Neuron (in vitro differentiated cells): Measurements from ENCODE around the gene PARP9.

ENCODE experiments used
- H2AFZ ChIP-seq: one replicate; pipeline ENCODE4 v1.6.1; 2013; ENCODE audit warnings: low read depth, mild to moderate bottlenecking, inconsistent platforms, low read length, moderate library complexity
- H3K27me3 ChIP-seq: one replicate; pipeline ENCODE4 v1.6.1; 2013; ENCODE audit warnings: low read length; ENCODE audit not compliant: insufficient read depth
- H3K36me3 ChIP-seq: one replicate; pipeline ENCODE4 v1.6.1; 2013; ENCODE audit warnings: low read length; ENCODE audit not compliant: insufficient read depth
- H3K4me1 ChIP-seq: one replicate; pipeline ENCODE4 v1.6.1; 2013; ENCODE audit warnings: low read length; ENCODE audit not compliant: insufficient read depth
- H3K4me3 ChIP-seq: 2 replicates; pipeline ENCODE4 v1.5.1; 2013; ENCODE audit warnings: mild to moderate bottlenecking, low read length, moderate library complexity
- H3K9me3 ChIP-seq: one replicate; pipeline ENCODE4 v1.6.1; 2013; ENCODE audit warnings: low read length

Gene PARP9

GRCh38 chr3:122562923-122563716 lies 980 bp downstream of the PARP9 start:
- no peaks in the 10 kb centered on the region for H3K9me3 ChIP-seq
- peak overlapping the region; percentile 68 for H3K4me3 ChIP-seq
- no peaks in the 10 kb centered on the region for H3K27me3 ChIP-seq
- peaks cover 9% of the 10 kb centered on the region for H3K4me1 ChIP-seq
- peaks cover 8% of the 10 kb centered on the region for H3K36me3 ChIP-seq
- H2AFZ ChIP-seq, result peak overlapping the region; percentile 89

GRCh38 chr3:122560680-122561079 lies 3.4 kb downstream of the PARP9 start:
- Histone ChIP-seq H3K9me3 (no peaks in the 10 kb centered on the region), H3K36me3 (peaks cover 20% of the 10 kb centered on the region), H3K4me3 (no peak overlapping the region), H3K27me3 (no peaks in the 10 kb centered on the region), H2AFZ (no peak overlapping the region), H3K4me1 (peaks cover 9% of the 10 kb centered on the region)

- no peak overlapping the region for H3K4me3 ChIP-seq
- no peaks in the 10 kb centered on the region for H3K27me3 ChIP-seq
- peaks cover 9% of the 10 kb centered on the region for H3K4me1 ChIP-seq
- H2AFZ ChIP-seq, result no peak overlapping the region
- H3K9me3 ChIP-seq, result no peaks in the 10 kb centered on the region
- H3K36me3 ChIP-seq, result peaks cover 20% of the 10 kb centered on the region
Measured at GRCh38 chr3:122559906-122560305, 4.2 kb downstream of the PARP9 start.

- peaks cover 22% of the 10 kb centered on the region for H3K36me3 ChIP-seq
- no peaks in the 10 kb centered on the region for H3K9me3 ChIP-seq
- H2AFZ ChIP-seq, result no peak overlapping the region
- H3K4me3 ChIP-seq, result no peak overlapping the region
- no peaks in the 10 kb centered on the region for H3K27me3 ChIP-seq
- peaks cover 7% of the 10 kb centered on the region for H3K4me1 ChIP-seq
Measured at GRCh38 chr3:122558605-122559004, 5.5 kb downstream of the PARP9 start.

- no peak overlapping the region for H3K4me3 ChIP-seq
- H3K4me1 ChIP-seq, result no peaks in the 10 kb centered on the region
- H2AFZ ChIP-seq, result no peak overlapping the region
- no peaks in the 10 kb centered on the region for H3K9me3 ChIP-seq
- H3K27me3 ChIP-seq, result no peaks in the 10 kb centered on the region
- peaks cover 24% of the 10 kb centered on the region for H3K36me3 ChIP-seq
Measured at GRCh38 chr3:122557356-122557755, 6.7 kb downstream of the PARP9 start.

GRCh38 chr3:122555275-122556071 lies 8.6 kb downstream of the PARP9 start:
- H3K27me3 ChIP-seq, result no peaks in the 10 kb centered on the region
- no peaks in the 10 kb centered on the region for H3K9me3 ChIP-seq
- no peak overlapping the region for H2AFZ ChIP-seq
- no peak overlapping the region for H3K4me3 ChIP-seq
- H3K4me1 ChIP-seq, result no peaks in the 10 kb centered on the region
- H3K36me3 ChIP-seq, result peaks cover 24% of the 10 kb centered on the region

- Histone ChIP-seq H3K4me3 (no peak overlapping the region), H3K9me3 (no peaks in the 10 kb centered on the region), H3K36me3 (peaks cover 18% of the 10 kb centered on the region), H3K27me3 (no peaks in the 10 kb centered on the region), H2AFZ (no peak overlapping the region), H3K4me1 (no peaks in the 10 kb centered on the region)
Measured at GRCh38 chr3:122553171-122553570, 10.9 kb downstream of the PARP9 start.

- Histone ChIP-seq H3K4me1 (no peaks in the 10 kb centered on the region), H3K36me3 (peaks cover 16% of the 10 kb centered on the region), H2AFZ (no peak overlapping the region), H3K9me3 (no peaks in the 10 kb centered on the region), H3K4me3 (no peak overlapping the region), H3K27me3 (no peaks in the 10 kb centered on the region)
Measured at GRCh38 chr3:122548619-122549018, 15.5 kb downstream of the PARP9 start.

- H3K4me3 ChIP-seq, result no peak overlapping the region
- no peaks in the 10 kb centered on the region for H3K4me1 ChIP-seq
- H3K9me3 ChIP-seq, result no peaks in the 10 kb centered on the region
- no peak overlapping the region for H2AFZ ChIP-seq
- no peaks in the 10 kb centered on the region for H3K27me3 ChIP-seq
- peaks cover 14% of the 10 kb centered on the region for H3K36me3 ChIP-seq
Measured at GRCh38 chr3:122548076-122548475, 16.0 kb downstream of the PARP9 start.

- H3K9me3 ChIP-seq, result no peaks in the 10 kb centered on the region
- H3K36me3 ChIP-seq, result peaks cover 14% of the 10 kb centered on the region
- H3K4me1 ChIP-seq, result no peaks in the 10 kb centered on the region
- no peak overlapping the region for H2AFZ ChIP-seq
- H3K27me3 ChIP-seq, result no peaks in the 10 kb centered on the region
- no peak overlapping the region for H3K4me3 ChIP-seq
Measured at GRCh38 chr3:122546151-122546550, 17.9 kb downstream of the PARP9 start.

GRCh38 chr3:122538956-122539490 lies 25.1 kb downstream of the PARP9 start:
- no peaks in the 10 kb centered on the region for H3K27me3 ChIP-seq
- H3K4me1 ChIP-seq, result no peaks in the 10 kb centered on the region
- H2AFZ ChIP-seq, result no peak overlapping the region
- H3K4me3 ChIP-seq, result no peak overlapping the region
- no peaks in the 10 kb centered on the region for H3K9me3 ChIP-seq
- H3K36me3 ChIP-seq, result peaks cover 23% of the 10 kb centered on the region

GRCh38 chr3:122536632-122537001 lies 27.5 kb downstream of the PARP9 start:
- Histone ChIP-seq H3K4me1 (no peaks in the 10 kb centered on the region), H3K27me3 (no peaks in the 10 kb centered on the region), H3K9me3 (no peaks in the 10 kb centered on the region), H3K4me3 (no peak overlapping the region), H2AFZ (no peak overlapping the region), H3K36me3 (peaks cover 39% of the 10 kb centered on the region)

- no peaks in the 10 kb centered on the region for H3K27me3 ChIP-seq
- H3K4me1 ChIP-seq, result no peaks in the 10 kb centered on the region
- H3K9me3 ChIP-seq, result no peaks in the 10 kb centered on the region
- no peak overlapping the region for H2AFZ ChIP-seq
- H3K36me3 ChIP-seq, result peaks cover 39% of the 10 kb centered on the region
- no peak overlapping the region for H3K4me3 ChIP-seq
Measured at GRCh38 chr3:122535964-122536631, 28.0 kb downstream of the PARP9 start.
